Stimulated activated CD4-positive, alpha-beta T cell treated with anti-CD3 and anti-CD28 coated beads, Interleukin-12 subunit alpha, Interleukin-12 subunit beta, amount 100 ng/mL, for 24 hours (primary cell): ENCODE measurements around the gene PRKAA1.
"Not testable (repeated sequence)": the region's sequence is repeated elsewhere in the genome, so short reads cannot be mapped to it uniquely, and the experiment has no call there.

Experiments used
- DNase-seq, 2 experiments: peaks; one replicate each; pipeline ENCODE4 v3.0.0-alpha.2; 2020; ENCODE audit warnings: low read depth in 2 of 2

PRKAA1 gene

DNA sequence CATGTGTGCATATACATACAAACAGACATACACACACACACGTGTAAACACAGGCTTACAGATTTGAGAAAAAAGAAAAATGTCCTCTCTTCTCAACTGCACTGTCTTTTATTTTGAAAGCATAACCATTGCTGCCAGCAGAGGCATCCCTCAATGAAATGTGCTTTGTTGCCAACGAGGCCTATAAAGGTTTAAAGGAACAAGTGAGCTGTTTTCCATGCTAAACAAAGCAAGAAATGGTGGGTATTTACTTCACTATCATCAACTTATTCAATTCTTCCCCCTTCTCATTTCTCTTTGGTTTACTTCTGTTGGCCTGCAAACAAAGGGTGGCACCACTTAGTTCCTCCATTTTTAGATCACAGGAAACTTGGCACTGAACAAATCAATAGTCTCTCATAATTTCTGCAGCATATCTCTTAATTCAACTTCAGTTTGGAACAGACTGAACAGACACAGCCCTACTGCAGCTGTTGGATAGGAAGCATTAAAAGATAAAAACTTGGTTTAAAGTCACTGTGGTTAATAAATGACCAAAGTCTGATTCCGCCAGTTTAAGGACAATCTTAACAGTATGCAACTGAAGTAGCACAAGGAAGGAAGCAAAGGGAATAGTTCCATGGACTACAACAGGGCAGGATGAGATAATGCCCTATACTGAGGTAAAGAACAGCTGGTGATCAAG, 64.2 kb downstream of the PRKAA1 start:
- DNase-seq: no peak

DNA sequence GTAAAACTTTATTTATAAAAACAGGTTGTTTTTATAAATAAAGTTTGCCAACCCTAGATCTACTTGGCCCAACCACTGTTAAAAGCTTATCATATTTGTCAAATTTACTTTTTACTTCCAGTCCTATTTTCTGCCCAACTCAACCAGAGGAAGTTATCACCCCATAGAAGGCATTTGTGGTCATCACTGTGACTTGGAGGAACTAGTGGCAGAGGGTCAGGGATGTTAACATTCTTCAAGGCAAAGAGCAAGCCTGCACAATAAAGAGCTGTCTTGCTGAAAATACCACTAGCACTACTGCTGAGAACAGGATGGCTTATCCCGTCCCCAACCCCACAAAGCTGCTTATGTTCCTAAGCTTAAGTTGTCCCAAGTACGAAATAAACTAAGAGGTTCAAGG, 64.7 kb downstream of the PRKAA1 start:
- DNase-seq: no peak

GRCh38 chr5:40722497-40722911, 75.7 kb downstream of the PRKAA1 start:
- not testable (repeated sequence) for DNase-seq

GRCh38 chr5:40720069-40720468, 78.1 kb downstream of the PRKAA1 start:
- DNase-seq: no peak

GRCh38 chr5:40717281-40717680, 80.9 kb downstream of the PRKAA1 start:
- no peak for DNase-seq

DNA sequence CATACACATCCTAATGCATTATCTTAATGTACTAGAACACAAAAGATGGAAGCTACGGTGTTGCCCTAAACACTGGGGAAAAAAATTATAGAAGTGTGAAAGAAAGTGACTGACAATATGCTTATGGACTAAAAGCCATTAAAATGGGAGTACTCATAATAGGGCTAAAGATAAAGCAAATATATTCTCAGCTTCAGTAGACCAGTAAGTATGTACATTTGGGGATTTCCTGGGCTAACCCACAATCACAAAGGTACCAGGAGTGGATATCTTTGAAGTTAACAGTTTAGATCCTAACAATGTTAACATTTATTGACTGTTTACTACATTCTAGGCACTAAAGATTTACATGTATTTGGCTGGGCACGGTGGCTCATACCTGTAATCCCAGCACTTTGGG, 81.6 kb downstream of the PRKAA1 start:
- no peak for DNase-seq

- no peak for DNase-seq
Observed at GRCh38 chr5:40716000-40716399, 82.2 kb downstream of the PRKAA1 start.

DNA sequence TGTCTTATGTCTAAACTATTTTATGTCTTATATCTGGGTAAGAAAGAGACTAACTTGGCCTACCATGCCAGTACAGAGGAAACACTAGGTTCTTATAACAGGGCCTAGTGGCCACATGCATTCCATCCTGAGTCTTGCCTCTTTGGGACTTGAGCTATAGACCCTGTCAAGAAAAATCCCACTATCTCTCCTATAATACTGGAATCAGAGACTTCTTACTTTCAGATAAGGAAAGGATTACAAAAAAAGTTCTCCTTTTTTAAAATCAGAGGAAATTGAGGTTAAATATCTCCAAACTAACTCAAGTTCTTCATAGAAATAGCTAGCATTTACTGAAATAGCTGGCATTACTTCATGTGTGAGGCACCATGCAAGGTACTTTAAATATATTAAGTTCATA, 84.2 kb downstream of the PRKAA1 start:
- no peak for DNase-seq

- DNase-seq: not testable (repeated sequence)
Observed at GRCh38 chr5:40710575-40710974, 87.6 kb downstream of the PRKAA1 start.
